H9 (cell line): ENCODE results near the gene PNMT. TPM values are rescaled to one million over a fixed set of nuclear protein-coding genes. Genes with fewer than 3 reads are reported as not detected.

Experiments used
- DNase-seq: peaks from one replicate; pipeline ENCODE4 v3.0.0-alpha.2; 2017
- H2AFZ ChIP-seq: one replicate; pipeline ENCODE4 v1.6.1; 2013; ENCODE audit warnings: mild to moderate bottlenecking, low read length, control low read depth, moderate library complexity
- H2AK5ac ChIP-seq: 2 replicates; pipeline ENCODE4 v1.6.1; 2013; ENCODE audit warnings: low read length, control low read depth, mixed read lengths; ENCODE audit not compliant: insufficient read length
- H2BK120ac ChIP-seq: one replicate; pipeline ENCODE4 v1.6.1; 2013; ENCODE audit warnings: low read depth, mild to moderate bottlenecking, low read length, control low read depth, inconsistent platforms; ENCODE audit not compliant: poor library complexity, severe bottlenecking
- H2BK12ac ChIP-seq: 2 replicates; pipeline ENCODE4 v1.6.1; 2013; ENCODE audit warnings: low read length, control low read depth, mixed read lengths, low read depth; ENCODE audit not compliant: insufficient read length
- H2BK15ac ChIP-seq: 2 replicates; pipeline ENCODE4 v1.6.1; 2013; ENCODE audit warnings: low read depth, low read length, control low read depth
- H2BK20ac ChIP-seq: one replicate; pipeline ENCODE4 v1.6.1; 2013; ENCODE audit warnings: low read depth, mild to moderate bottlenecking, low read length, control low read depth, inconsistent platforms; ENCODE audit not compliant: poor library complexity, severe bottlenecking
- H2BK5ac ChIP-seq: 2 replicates; pipeline ENCODE4 v1.6.1; 2013; ENCODE audit warnings: low read length, control low read depth, mixed read lengths; ENCODE audit not compliant: insufficient read length
- H3K14ac ChIP-seq: 2 replicates; pipeline ENCODE4 v1.6.1; 2013; ENCODE audit warnings: low read length, control low read depth; ENCODE audit not compliant: insufficient read depth
- H3K18ac ChIP-seq: 2 replicates; pipeline ENCODE4 v1.6.1; 2013; ENCODE audit warnings: low read depth, mild to moderate bottlenecking, mixed read lengths, low read length, control low read depth; ENCODE audit not compliant: insufficient read length
- H3K23ac ChIP-seq: 2 replicates; pipeline ENCODE4 v1.6.1; 2013; ENCODE audit warnings: low read length, control low read depth, mixed read lengths, low read depth; ENCODE audit not compliant: insufficient read length
- H3K23me2 ChIP-seq: 2 replicates; pipeline ENCODE4 v1.6.1; 2013; ENCODE audit warnings: low read depth, mild to moderate bottlenecking, mixed read lengths, low read length, control low read depth; ENCODE audit not compliant: insufficient read length, poor library complexity, severe bottlenecking
- H3K27ac ChIP-seq: 2 replicates; pipeline ENCODE4 v1.5.1; 2013; ENCODE audit warnings: low read length, control low read depth, mixed read lengths, low read depth; ENCODE audit not compliant: insufficient read length
- H3K27me3 ChIP-seq: 2 replicates; pipeline ENCODE4 v1.6.1; 2013; ENCODE audit warnings: low read length, control low read depth, inconsistent platforms; ENCODE audit not compliant: insufficient read depth
- H3K4ac ChIP-seq: 2 replicates; pipeline ENCODE4 v1.6.1; 2013; ENCODE audit warnings: low read depth, mild to moderate bottlenecking, control low read depth, inconsistent platforms, low read length, moderate library complexity
- H3K4me1 ChIP-seq: 2 replicates; pipeline ENCODE4 v1.6.1; 2013; ENCODE audit warnings: low read length, control low read depth, inconsistent platforms; ENCODE audit not compliant: insufficient read depth
- H3K4me2 ChIP-seq: 2 replicates; pipeline ENCODE4 v1.6.1; 2013; ENCODE audit warnings: low read length, control low read depth, mixed read lengths; ENCODE audit not compliant: insufficient read length, insufficient read depth
- H3K56ac ChIP-seq: 2 replicates; pipeline ENCODE4 v1.6.1; 2013; ENCODE audit warnings: low read depth, mild to moderate bottlenecking, mixed read lengths, low read length, control low read depth; ENCODE audit not compliant: insufficient read length
- H3K79me1 ChIP-seq: 2 replicates; pipeline ENCODE4 v1.6.1; 2013; ENCODE audit warnings: low read depth, mild to moderate bottlenecking, moderate library complexity, low read length, control low read depth, inconsistent platforms; ENCODE audit not compliant: insufficient read depth, poor library complexity, severe bottlenecking
- H3K79me2 ChIP-seq: 2 replicates; pipeline ENCODE4 v1.6.1; 2013; ENCODE audit warnings: low read length, control low read depth, inconsistent platforms; ENCODE audit not compliant: insufficient read depth
- H3K9ac ChIP-seq: 2 replicates; pipeline ENCODE4 v1.6.1; 2013; ENCODE audit warnings: low read length, control low read depth, mixed read lengths; ENCODE audit not compliant: insufficient read length; ENCODE audit errors: extremely low read depth
- H3K9me3 ChIP-seq: one replicate; pipeline ENCODE4 v1.6.1; 2013; ENCODE audit warnings: low read depth, low read length, inconsistent platforms; ENCODE audit not compliant: control insufficient read depth
- H3T11ph ChIP-seq: one replicate; pipeline ENCODE4 v1.6.1; 2013; ENCODE audit warnings: mild to moderate bottlenecking, low read length, control low read depth, inconsistent platforms
- H4K20me1 ChIP-seq: one replicate; pipeline ENCODE4 v1.6.1; 2013; ENCODE audit not compliant: control insufficient read depth, insufficient read length, insufficient read depth
- H4K5ac ChIP-seq: 2 replicates; pipeline ENCODE4 v1.6.1; 2013; ENCODE audit warnings: low read depth, mild to moderate bottlenecking, mixed read lengths, low read length, control low read depth; ENCODE audit not compliant: insufficient read length
- H4K8ac ChIP-seq: replicated peaks from 2 replicates; pipeline ENCODE4 v1.6.1; 2013; ENCODE audit warnings: low read length, control low read depth, mixed read lengths, low read depth; ENCODE audit not compliant: insufficient read length
- H4K91ac ChIP-seq: 2 replicates; pipeline ENCODE4 v1.6.1; 2013; ENCODE audit warnings: low read depth, mild to moderate bottlenecking, moderate library complexity, mixed read lengths, low read length, control low read depth; ENCODE audit not compliant: insufficient read length
- H3K27ac Mint-ChIP-seq, 3 experiments: 2 replicates in 2 of 3; 3 replicates in 1 of 3; pipeline ENCODE4 v1.8.0; 2020 to 2021; ENCODE audit warnings: mixed read lengths in 3 of 3, mild to moderate bottlenecking in 1 of 3, moderate library complexity in 1 of 3
- H3K27me3 Mint-ChIP-seq: 2 replicates; pipeline ENCODE4 v1.8.0; 2021; ENCODE audit warnings: low read depth, mild to moderate bottlenecking, moderate library complexity, mixed read lengths
- H3K36me3 Mint-ChIP-seq, 3 experiments: 2 replicates in 2 of 3; 3 replicates in 1 of 3; pipeline ENCODE4 v1.8.0; 2020 to 2021; ENCODE audit warnings: low read depth in 3 of 3, mixed read lengths in 3 of 3; ENCODE audit not compliant: insufficient read depth in 1 of 3
- H3K4me1 Mint-ChIP-seq, 2 experiments: 2 replicates each; pipeline ENCODE4 v1.8.0; 2020; ENCODE audit warnings: mixed read lengths in 2 of 2
- H3K4me3 Mint-ChIP-seq, 2 experiments: 2 replicates in 1 of 2; 3 replicates in 1 of 2; pipeline ENCODE4 v1.8.0; 2020 to 2021; ENCODE audit warnings: mild to moderate bottlenecking in 2 of 2, mixed read lengths in 2 of 2, moderate library complexity in 1 of 2
- H3K9me3 Mint-ChIP-seq, 2 experiments: 2 replicates in 1 of 2; 3 replicates in 1 of 2; pipeline ENCODE4 v1.8.0; 2020; ENCODE audit warnings: mild to moderate bottlenecking in 2 of 2, mixed read lengths in 2 of 2, moderate library complexity in 1 of 2
- WGBS: extraction: QIAGEN DNeasy Blood & Tissue Kit; methylation state at CpG from one replicate; pipeline ENCODE4 v1.1.7; 2013; ENCODE audit warnings: missing lambda C conversion rate, low lambda C conversion rate, mixed read lengths; ENCODE audit not compliant: insufficient read length; ENCODE audit errors: extremely low coverage; 5-methylcytosine and 5-hydroxymethylcytosine counted together
- total RNA-seq: library from RNA; stranded (reverse); gene quantifications from 2 replicates; pipeline ENCODE4 v1.2.1, GENCODE V29; 2021
- TF ChIP-seq, protein P1 (sequence below): fragments of 200-600 bp; sonication (generic); conservative IDR thresholded peaks from 3 replicates; pipeline ENCODE4 v1.8.0; 2021; ENCODE audit warnings: antibody characterized with exemption, mild to moderate bottlenecking

Gene PNMT
- total RNA-seq, 1 experiment from 2014 or later = 2.1 TPM

DNA sequence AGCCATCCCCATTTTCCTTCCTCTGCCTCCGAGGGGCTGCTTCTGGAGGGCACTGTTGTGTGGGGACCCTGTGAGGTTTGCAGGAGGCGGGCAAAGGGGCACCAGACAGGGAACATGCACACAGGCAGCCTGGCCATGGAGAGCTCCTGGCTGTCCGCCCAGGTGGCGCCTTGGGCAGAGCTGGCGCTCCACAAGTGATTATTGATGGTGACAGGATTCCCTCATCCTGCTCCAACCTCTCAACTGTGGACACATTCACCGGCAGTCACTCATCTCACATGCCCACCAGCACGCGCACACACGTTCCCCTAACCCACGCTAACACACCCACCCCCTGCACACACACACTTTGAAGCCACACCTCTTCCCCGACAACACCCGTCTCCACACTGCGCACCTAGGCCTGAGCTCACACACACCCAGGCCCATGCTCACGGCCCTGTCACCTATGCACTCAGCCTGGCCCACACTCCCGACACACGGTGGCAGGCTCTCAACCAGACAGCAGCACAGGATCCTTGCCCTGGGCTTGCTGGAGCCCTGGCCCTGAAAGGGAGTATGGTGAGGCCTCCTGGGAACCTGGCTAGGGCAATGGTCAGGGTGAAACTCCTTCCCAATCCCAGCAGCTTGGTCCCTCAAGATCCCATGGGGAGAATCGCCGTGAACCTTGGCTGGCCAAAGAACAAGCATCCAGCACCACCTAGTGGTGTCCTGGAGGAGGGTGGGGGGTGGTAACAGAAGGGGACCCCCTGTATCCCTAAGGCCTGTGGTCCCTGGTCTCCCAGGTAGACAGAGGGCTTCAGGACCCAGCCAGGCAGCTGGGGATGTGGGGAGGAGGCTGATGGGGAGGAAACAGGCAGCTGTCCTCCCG is 3.6 kb downstream of the PNMT start:
- Mint-ChIP-seq H3K36me3 (peaks cover 0 to 3% (median 0%) of the 10 kb centered on the region in 3 experiments; a peak in 1 of 7 replicates), H3K27me3 (peaks cover 45% of the 10 kb centered on the region), H3K9me3 (no peaks in the 10 kb centered on the region; a peak in 1 of 5 replicates), H3K27ac (peak overlapping the region in 1 of 3 experiments; percentile 25; a peak in 1 of 7 replicates), H3K4me1 (peaks cover 22 to 24% of the 10 kb centered on the region in 2 experiments), H3K4me3 (no peak overlapping the region; a peak in 1 of 5 replicates)
- 100% methylated on average over 2 of the region's 19 CpGs for WGBS
- H3K9ac ChIP-seq = no peak overlapping the region
- H3K27me3 ChIP-seq = no peaks in the 10 kb centered on the region; the same call in 1 of the 2 replicates
- no peak overlapping the region for H2AFZ ChIP-seq
- H3K79me1 ChIP-seq = no peaks in the 10 kb centered on the region
- TF ChIP-seq, protein P1, sequence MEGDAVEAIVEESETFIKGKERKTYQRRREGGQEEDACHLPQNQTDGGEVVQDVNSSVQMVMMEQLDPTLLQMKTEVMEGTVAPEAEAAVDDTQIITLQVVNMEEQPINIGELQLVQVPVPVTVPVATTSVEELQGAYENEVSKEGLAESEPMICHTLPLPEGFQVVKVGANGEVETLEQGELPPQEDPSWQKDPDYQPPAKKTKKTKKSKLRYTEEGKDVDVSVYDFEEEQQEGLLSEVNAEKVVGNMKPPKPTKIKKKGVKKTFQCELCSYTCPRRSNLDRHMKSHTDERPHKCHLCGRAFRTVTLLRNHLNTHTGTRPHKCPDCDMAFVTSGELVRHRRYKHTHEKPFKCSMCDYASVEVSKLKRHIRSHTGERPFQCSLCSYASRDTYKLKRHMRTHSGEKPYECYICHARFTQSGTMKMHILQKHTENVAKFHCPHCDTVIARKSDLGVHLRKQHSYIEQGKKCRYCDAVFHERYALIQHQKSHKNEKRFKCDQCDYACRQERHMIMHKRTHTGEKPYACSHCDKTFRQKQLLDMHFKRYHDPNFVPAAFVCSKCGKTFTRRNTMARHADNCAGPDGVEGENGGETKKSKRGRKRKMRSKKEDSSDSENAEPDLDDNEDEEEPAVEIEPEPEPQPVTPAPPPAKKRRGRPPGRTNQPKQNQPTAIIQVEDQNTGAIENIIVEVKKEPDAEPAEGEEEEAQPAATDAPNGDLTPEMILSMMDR = peak; percentile 84
- H4K5ac ChIP-seq = no peak overlapping the region
- no peak overlapping the region for H3T11ph ChIP-seq
- DNase-seq = peak; percentile 86
- H3K27ac ChIP-seq = no peak overlapping the region
- no peak overlapping the region for H3K14ac ChIP-seq
- no peak overlapping the region for H4K91ac ChIP-seq
- peaks cover 6% of the 10 kb centered on the region for H3K23me2 ChIP-seq
- H3K79me2 ChIP-seq = no peaks in the 10 kb centered on the region
- H3K18ac ChIP-seq = no peak overlapping the region
- no peak overlapping the region for H2BK5ac ChIP-seq
- peaks cover under 1% of the 10 kb centered on the region; the same call in 1 of the 2 replicates for H3K4me1 ChIP-seq
- H4K20me1 ChIP-seq = no peaks in the 10 kb centered on the region
- H3K23ac ChIP-seq = no peak overlapping the region
- H3K9me3 ChIP-seq = no peaks in the 10 kb centered on the region
- no peak overlapping the region for H2BK20ac ChIP-seq
- no peak overlapping the region for H4K8ac ChIP-seq
- H3K4ac ChIP-seq = no peak overlapping the region
- H2BK12ac ChIP-seq = no peak overlapping the region
- H3K4me2 ChIP-seq = no peak overlapping the region
- no peak overlapping the region for H2BK120ac ChIP-seq
- no peak overlapping the region for H3K56ac ChIP-seq
- H2AK5ac ChIP-seq = no peak overlapping the region
- H2BK15ac ChIP-seq = no peak overlapping the region
